ENCODE data around the gene PLAAT5.
A peak's percentile ranks its signal among the peaks of the same experiment; 100 is the strongest.

PLAAT5 gene

GRCh38 chr11:63511048-63511748, 20.2 kb upstream of the PLAAT5 start:
- DNase-seq = no peak

DNA sequence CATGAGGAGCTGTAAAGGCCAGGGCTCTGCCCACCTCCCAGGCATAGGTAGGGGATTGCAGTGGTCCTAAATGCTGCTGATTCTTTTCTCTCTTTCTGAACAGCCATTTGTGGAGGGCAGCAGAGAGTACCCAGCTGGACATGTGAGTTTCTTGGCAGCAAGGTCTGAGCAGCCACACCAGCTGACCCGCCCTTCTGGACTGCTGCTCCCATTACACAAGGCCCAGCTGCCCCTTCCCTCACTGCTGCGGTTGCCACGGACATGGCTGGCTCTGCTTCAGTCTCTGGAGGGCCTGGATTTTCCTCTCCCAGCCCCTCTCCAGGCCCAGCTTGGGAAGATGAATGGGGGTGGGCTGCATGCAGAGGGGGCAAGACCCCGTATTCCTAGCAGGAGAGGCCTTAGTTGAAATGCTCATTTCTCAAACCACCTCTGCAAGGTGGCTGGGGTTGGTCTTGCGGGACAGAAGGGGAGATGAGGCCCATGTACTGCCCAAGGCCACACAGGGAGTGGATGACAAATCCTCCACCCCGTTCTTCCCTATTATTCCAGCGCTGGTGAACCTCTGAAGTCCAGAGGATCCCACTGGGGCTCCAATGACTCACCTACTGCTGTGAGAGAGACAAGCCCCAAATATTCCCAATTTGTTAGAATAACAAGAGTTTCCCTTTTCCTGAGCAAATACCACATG, 19.5 kb upstream of the PLAAT5 start:
- no peak for DNase-seq

GRCh38 chr11:63508745-63509144, 17.8 kb upstream of the PLAAT5 start:
- no peak for DNase-seq

DNA sequence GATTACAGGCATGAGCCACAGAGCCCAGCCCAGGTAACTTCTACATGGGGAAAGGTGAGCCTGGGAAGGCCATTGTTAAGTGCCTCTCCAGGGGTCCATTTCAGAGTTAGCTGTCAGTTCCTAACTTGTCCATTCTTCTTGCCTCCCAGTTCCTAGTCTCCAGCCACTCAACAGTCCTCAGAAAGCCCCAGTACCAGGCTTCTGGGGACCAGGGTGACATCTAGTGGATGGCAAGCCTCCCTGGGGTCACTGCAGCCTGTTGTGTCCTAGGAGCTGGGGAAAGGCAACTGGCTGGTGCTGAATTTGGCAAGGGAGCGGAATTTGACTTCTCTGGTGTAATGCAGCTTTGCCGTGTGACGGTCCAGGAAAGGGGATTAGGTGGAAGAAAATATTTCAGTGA, 17.0 kb upstream of the PLAAT5 start:
- DNase-seq = no peak

DNA sequence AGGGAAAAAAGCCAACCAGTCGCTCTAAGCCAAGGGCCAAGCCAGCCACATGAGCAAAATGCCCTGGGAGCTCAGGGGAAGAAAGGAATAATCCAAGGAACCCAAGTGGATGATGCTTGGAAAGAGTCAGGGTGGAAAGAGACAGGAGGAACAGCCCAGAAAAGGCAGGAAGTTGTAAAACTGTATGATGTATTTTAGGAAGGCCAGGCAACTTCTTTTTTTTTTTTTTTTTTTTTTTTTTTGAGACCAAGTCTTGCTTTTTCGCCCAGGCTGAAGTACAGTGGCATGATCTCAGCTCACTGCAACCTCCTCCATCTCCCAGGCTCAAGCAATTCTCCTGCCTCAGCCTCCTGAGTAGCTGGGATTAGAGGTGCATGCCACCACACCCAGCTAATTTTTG, 16.5 kb upstream of the PLAAT5 start:
- no peak for DNase-seq

- DNase-seq = no peak
Observed at GRCh38 chr11:63506876-63507275, 15.9 kb upstream of the PLAAT5 start.

- DNase-seq = no peak
Observed at GRCh38 chr11:63505857-63506528, 15.0 kb upstream of the PLAAT5 start, which contains the start of gene LGALS12. Gene LGALS12 (plus strand): TSS chr11:63506084. CDS start chr11:63506459, 375 bp downstream.

- DNase-seq = no peak
Observed at GRCh38 chr11:63504933-63505586, 14.1 kb upstream of the PLAAT5 start.

DNA sequence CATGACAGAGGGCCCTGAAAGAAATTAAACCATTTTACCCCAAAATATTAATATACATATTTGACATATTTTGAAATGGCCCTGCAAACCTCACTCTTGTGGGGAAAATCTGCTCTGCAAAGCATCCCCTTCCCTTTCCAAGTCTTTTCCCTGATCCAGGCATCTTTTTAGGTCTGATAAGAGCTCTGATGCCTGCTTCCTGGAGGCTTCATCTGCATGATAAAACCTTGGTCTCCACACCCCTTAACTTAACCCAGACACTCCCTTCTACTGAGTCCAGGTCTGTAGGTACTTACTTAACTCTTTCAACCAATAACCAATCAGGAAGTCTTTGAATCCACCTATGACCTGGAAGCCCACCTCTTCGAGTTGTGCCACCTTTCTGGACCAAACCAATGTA, 13.1 kb upstream of the PLAAT5 start:
- no peak for DNase-seq

GRCh38 chr11:63503492-63503891, 12.5 kb upstream of the PLAAT5 start:
- DNase-seq = no peak

DNA sequence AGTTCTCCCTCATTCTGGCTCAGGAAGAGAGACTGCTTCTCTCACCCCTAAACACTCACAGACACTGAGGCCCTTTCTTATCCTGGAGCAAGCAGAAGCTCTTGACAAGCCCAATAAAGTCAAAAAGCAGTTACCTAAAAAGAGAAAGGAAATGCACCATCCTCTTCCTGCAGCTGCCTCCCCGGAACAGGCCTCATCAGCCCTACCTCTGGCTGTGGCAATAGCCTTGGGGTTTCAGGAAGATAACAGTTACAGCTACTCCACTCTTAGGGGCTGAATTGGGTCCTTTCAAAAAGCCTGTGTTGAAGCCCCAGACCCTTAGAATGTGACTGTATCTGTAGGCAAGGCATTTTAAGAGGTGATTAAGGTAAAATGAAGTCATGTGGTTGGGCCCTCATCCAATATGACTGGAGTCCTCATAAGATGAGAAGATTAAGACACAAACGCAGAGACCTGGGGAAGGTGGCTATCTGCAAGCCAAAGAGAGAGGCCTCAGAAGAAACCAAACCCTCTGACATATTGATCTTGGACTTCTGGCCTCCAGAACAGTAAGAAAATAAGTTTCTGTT, 11.4 kb upstream of the PLAAT5 start:
- no peak for DNase-seq

DNA sequence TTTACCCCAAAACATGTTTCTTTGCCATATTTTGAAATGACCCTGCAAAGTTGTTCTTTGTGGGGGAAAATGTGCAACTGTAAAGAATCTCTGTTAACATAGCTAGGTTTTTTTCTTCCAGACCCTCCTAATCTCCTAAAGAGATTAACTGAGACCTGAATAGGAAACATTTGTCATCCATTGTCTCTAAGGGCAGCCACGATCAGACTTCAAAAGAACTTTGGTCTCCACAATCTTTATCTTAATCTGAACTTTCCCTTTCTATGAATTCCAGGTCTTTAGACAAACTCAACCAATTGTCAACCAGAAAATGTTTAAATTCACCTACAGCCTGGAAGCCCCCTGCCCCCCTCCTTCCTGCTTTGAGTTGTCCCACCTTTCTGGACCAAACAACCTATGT, 10.3 kb upstream of the PLAAT5 start:
- DNase-seq = no peak

- DNase-seq = no peak
Observed at GRCh38 chr11:63499874-63500273, 8.9 kb upstream of the PLAAT5 start.

DNA sequence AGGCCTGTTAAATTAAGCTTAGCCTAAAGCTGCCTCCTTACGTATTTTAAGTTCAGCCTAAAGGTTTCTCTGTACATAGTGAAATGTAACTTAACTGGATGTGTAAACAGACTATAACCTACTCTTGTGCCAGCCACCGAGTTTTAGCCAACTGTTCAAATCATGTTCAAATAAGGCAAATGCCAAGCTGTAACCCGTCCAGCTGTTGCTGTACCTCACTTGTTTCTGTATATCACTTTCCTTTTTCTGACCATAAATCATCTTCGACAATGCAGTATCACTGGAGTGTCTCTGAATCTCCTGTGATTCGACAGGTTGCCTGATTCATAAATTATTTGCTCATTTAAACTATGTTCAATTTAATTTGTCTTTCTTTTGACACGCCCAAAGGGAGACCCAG, 4.0 kb upstream of the PLAAT5 start:
- no peak for DNase-seq

GRCh38 chr11:63493127-63493526, 2.2 kb upstream of the PLAAT5 start:
- DNase-seq = no peak

DNA sequence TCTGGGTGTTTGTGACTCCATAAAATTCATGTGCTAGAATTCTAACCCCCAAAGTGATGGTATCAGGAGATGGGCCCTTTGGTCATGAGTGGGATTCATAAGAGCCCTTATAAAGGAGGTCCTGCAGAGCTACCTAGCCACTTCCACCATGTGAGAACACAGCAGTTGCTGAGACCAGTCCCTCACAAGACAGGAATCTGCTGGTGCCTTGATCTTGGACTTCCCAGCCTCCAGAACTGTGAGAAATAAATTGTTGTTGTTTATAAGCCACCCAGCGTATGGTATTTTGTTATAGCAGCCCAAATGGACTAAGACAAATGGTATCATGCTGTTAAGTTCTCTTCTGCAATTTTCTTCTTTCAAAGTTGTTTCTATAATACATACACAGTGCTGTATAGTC, 1.5 kb upstream of the PLAAT5 start:
- no peak for DNase-seq

- DNase-seq = no peak
Observed at GRCh38 chr11:63491636-63492372, 837 bp upstream of the PLAAT5 start.

- no peak for DNase-seq
Observed at GRCh38 chr11:63491240-63491587, 247 bp upstream of the PLAAT5 start.

- no peak for DNase-seq
Observed at GRCh38 chr11:63489879-63490278, 1.1 kb downstream of the PLAAT5 start.

DNA sequence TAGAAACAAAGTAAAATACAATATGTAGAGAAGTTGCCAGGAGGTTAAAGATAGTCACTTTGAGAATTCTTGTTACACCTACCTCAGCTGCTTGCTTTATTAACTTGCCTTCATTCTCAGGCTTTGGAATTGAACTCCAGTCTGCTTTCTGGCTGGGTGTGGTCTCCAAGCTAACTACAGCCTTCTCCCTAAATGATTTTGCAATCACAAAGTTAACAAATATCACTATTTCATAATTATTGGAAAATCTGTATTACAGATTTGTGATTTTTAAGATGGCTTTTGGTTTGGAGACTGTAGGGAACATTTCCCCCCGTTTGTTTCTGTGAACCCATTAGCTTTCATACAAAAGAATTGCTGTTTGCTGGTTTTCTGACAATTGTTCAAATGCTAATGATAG, 2.2 kb downstream of the PLAAT5 start:
- no peak for DNase-seq

DNA sequence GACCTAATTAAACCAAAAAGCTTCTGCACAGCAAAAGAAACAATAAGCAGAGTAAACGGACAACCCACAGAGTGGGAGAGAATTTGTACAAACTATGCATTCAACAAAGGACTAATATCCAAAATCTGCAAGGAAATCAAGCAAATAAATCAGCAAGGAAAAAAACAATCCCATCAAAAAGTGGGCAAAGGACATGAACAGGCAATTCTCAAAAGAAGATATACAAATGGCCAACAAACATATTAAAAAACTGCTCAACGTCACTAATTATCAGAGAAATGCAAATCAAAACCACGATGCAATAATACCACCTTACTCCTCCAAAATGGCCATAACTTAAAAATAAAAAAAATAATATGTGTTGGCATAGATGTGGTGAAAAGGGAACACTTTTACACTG, 5.2 kb downstream of the PLAAT5 start:
- no peak for DNase-seq

- DNase-seq = no peak
Observed at GRCh38 chr11:63480039-63480438, 10.9 kb downstream of the PLAAT5 start.

DNA sequence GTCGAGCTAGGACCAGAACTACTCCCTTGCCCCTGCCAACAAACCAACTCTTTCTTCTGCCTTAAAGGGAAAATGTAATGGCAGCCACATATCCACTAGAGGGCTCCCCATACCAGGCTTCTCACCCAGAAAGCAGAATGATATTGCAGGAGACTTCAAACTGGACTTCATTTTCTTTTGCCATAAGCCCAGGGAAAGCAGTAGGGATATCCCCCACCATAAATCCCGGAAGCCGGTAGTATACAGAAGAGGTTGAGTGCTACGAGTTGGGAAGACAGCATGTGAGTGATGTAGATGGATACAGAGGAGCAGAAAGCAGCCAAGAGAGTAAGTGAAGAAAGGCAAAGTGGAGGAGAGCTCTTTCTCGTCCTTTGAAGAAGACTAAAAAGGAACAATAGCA, 12.1 kb downstream of the PLAAT5 start:
- peak; percentile 15 for DNase-seq

Measured in activated effector memory CD4-positive, alpha-beta T cell treated with Interleukin-2 at 50 U/mL for 16 hours (primary cell).